Urinary bladder (tissue), 4 donors: Measurements from ENCODE around the gene MYH7B. TPM values are rescaled to one million over a fixed set of nuclear protein-coding genes. Genes with fewer than 3 reads are reported as not detected.

Experiments used
- DNase-seq: peaks from one replicate; pipeline ENCODE4 v3.0.0-alpha.2; 2015; ENCODE audit errors: extremely low spot score
- H3K27ac ChIP-seq: one replicate; pipeline ENCODE4 v1.5.1; 2013; ENCODE audit warnings: low read depth, mild to moderate bottlenecking, moderate library complexity
- H3K36me3 ChIP-seq: one replicate; pipeline ENCODE4 v1.6.1; 2013; ENCODE audit warnings: mild to moderate bottlenecking, moderate library complexity; ENCODE audit not compliant: insufficient read depth
- H3K4me1 ChIP-seq: one replicate; pipeline ENCODE4 v1.6.1; 2013; ENCODE audit warnings: mild to moderate bottlenecking, moderate library complexity; ENCODE audit not compliant: insufficient read depth
- H3K4me3 ChIP-seq: one replicate; pipeline ENCODE4 v1.5.1; 2013; ENCODE audit warnings: low read depth, low read length
- WGBS: extraction: QIAGEN DNeasy Blood & Tissue Kit; methylation state at CpG from one replicate; pipeline ENCODE4 v1.1.7; 2013; 5-methylcytosine and 5-hydroxymethylcytosine counted together
- polyA plus RNA-seq: library from polyadenylated mRNA; stranded (reverse); fragments of 200-250 nt; gene quantifications from one replicate; pipeline ENCODE4 v1.2.3, GENCODE V29; 2013
- total RNA-seq: library from RNA; depleted of rRNA; stranded (reverse); fragments of >200 nt; gene quantifications from one replicate; pipeline ENCODE4 v1.2.3, GENCODE V29; 2014
- donor health status: healthy with polysubstance abuse.
- donor health status: healthy.

MYH7B gene
- total and polyA plus RNA-seq, 2 donors: 0.81 to 4.3 TPM

DNA sequence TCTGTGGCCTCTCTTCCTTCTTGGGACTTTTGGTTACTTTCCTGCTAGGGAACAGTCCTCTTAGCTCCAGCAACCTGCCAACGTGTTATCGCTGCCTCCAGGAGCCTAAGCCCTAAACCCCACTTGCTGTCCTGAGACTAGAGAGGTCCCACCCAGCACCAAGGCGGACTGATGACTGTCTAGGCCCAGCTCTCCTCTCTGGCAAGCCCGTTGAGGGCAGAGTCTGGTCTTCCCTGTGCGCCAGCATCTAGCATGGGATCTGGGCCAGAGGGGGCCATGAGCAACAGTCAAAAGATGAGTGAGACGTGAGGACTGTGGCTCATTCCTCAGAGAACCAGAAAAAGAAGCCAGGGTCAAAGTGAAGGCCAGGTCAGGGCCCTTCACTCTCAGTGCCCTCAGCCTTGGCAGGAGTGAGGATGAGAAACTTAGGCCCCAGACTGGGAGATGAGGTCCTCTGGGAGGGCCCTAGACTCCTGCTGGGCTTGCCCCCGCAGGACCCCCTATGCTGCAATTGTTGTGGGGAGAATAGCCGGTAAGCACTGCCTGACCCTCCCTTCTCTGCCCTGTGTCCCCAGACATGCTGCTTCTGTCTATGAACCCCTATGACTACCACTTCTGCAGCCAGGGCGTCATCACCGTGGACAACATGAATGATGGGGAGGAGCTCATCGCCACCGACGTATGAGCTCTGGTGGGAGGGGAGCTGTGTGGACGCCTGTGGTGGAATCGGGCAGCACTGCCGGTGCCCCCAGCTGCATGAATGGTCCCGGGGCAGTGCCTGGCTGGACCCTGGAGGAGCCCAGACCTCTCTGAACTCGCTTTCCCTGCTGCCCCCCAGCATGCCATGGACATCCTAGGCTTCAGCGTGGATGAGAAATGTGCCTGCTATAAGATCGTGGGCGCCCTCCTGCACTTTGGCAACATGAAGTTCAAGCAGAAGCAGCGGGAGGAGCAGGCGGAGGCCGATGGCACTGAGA lies 30.9 kb downstream of the MYH7B start:
- 71% methylated on average over 24 of the region's 24 CpGs for WGBS
- H3K27ac ChIP-seq: no peak overlapping the region
- H3K4me3 ChIP-seq: no peak overlapping the region
- no peaks in the 10 kb centered on the region for H3K36me3 ChIP-seq
- no peak for DNase-seq
- H3K4me1 ChIP-seq: no peaks in the 10 kb centered on the region

DNA sequence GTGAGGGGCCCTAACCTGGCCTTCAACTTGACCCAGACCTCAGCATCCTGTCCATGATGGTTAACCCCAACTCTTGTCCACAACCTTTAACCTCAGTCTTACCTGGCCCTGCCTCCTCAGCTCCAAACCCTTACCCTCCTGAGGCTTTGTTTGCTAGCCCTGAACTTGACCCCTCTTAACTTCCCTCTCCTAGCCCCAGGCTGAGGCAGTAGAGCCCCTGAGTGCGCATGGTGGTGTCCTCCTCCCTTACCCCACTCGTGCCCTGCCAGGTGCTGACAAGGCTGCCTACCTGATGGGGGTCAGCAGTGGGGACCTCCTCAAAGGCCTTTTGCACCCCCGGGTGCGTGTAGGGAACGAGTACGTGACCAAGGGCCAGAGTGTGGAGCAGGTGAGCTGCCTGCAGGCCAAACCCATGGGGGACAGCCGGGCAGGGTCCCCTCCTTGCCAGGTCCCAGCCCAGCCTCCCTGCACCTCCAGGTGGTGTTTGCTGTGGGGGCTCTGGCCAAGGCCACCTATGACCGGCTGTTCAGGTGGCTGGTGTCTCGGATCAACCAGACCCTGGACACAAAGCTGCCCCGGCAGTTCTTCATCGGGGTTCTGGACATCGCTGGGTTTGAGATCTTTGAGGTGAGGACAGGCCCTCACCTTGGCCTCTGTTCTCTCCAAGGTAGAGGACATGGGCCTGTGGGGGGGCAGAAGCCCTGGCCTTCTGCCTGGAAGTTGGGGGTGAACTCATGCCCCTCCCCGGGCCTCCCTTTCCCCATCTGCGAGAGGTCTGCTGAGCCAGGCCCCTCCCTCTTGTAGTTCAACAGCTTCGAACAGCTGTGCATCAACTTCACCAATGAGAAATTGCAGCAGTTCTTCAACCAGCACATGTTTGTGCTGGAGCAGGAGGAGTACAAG lies 31.9 kb downstream of the MYH7B start:
- DNase-seq: no peak
- H3K4me3 ChIP-seq: no peak overlapping the region
- no peak overlapping the region for H3K27ac ChIP-seq
- WGBS: 62% methylated on average over 15 of the region's 15 CpGs
- H3K4me1 ChIP-seq: no peaks in the 10 kb centered on the region
- H3K36me3 ChIP-seq: no peaks in the 10 kb centered on the region

DNA sequence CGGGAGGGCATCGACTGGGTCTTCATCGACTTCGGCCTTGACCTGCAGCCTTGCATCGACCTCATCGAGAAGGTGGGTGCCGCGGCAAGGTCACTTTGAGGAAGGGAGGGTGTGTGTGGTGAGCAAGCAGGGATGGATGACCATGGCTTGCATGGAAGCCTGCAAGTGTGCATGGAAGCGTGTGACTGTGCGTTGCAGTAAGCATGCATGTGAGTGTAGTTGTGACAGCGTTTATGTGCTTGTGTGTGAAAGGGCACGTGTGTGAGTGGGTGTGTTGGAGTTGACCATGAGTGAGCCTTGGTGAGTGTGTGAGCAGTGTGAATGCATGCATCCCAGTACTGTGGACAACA lies 32.5 kb downstream of the MYH7B start:
- DNase-seq: no peak
- Histone ChIP-seq H3K36me3 (no peaks in the 10 kb centered on the region), H3K27ac (no peak overlapping the region), H3K4me1 (no peaks in the 10 kb centered on the region), H3K4me3 (no peak overlapping the region)
- 65% methylated on average over 12 of the region's 12 CpGs for WGBS

DNA sequence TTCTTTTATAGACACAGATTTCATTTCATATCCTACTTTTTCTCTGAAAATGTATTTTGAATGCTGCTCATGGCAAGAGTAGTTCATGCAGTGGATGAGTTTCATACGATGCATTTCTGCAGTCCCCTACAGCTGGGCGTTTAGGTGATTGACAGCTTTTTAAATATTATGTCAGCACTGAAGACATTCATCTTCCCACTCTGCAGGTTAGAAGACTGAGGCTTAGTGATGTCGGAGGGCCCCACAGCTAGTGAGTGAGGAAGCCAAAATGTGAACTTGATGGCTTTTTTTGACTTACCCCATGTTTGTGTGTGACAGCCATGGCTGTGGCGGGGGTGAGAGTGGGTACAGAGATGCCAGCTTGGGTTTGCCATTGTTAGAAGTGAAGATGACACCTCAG lies 33.5 kb downstream of the MYH7B start:
- no peaks in the 10 kb centered on the region for H3K36me3 ChIP-seq
- no peaks in the 10 kb centered on the region for H3K4me1 ChIP-seq
- no peak for DNase-seq
- H3K27ac ChIP-seq: no peak overlapping the region
- 84% methylated on average over 4 of the region's 4 CpGs for WGBS
- no peak overlapping the region for H3K4me3 ChIP-seq

DNA sequence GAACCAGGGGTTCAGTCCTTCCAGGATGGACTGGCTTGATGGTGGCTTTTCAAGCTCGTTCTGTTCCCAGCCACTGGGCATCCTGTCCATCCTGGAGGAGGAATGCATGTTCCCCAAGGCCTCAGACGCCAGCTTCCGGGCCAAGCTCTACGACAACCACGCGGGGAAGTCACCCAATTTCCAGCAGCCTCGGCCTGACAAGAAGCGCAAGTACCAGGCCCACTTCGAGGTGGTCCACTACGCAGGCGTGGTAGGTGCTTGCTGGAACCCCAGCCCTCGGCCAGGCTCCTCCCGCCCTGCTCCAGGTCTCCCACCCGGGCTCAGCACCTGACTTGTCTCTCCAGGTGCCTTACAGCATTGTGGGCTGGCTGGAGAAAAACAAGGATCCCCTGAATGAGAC lies 34.0 kb downstream of the MYH7B start:
- Histone ChIP-seq H3K4me1 (no peaks in the 10 kb centered on the region), H3K27ac (no peak overlapping the region), H3K36me3 (no peaks in the 10 kb centered on the region), H3K4me3 (no peak overlapping the region)
- no peak for DNase-seq
- 87% methylated on average over 14 of the region's 14 CpGs for WGBS

DNA sequence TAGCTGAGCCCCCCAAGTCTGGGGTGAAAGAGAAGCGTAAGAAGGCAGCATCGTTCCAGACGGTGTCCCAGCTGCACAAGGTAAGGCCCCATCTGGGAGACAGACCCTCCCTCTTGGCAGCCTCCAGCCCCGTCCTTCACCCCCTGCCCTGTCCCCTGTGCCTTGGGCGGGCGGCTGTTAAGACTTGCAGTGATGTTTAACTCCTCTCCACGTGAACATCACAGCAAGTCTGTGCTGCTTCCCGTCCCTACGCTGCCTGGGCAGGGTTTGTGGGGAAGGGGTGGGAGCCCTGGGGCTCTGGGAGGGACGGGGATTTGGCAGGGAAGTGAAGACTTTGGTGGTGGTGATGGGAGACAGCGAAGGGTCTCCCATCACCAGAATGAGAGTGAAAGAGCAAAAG lies 34.6 kb downstream of the MYH7B start:
- H3K4me1 ChIP-seq: no peaks in the 10 kb centered on the region
- 52% methylated on average over 11 of the region's 11 CpGs for WGBS
- DNase-seq: no peak
- H3K4me3 ChIP-seq: no peak overlapping the region
- H3K27ac ChIP-seq: no peak overlapping the region
- no peaks in the 10 kb centered on the region for H3K36me3 ChIP-seq

DNA sequence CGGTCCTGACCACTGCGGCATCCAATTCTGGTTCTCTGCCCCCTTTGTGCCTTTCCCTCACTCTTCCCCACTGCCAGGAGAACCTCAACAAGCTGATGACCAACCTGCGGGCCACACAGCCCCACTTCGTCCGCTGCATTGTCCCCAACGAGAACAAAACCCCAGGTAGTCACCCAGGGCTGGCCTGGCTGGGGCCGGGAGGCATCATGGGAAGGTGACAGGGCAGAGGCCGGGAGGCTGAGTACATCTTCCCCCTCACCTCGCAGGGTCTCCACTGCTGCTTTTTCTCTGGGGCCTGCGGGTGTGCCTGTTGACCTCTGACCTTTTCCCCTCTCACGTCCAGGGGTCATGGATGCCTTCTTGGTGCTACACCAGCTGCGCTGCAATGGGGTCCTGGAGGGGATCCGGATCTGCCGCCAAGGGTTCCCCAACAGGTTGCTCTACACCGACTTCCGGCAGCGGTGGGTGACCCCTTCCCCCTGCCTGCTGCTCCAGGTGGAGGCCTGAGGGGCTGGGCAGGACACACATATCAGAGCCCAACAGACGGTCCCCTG lies 35.1 kb downstream of the MYH7B start:
- no peak for DNase-seq
- no peaks in the 10 kb centered on the region for H3K4me1 ChIP-seq
- H3K27ac ChIP-seq: no peak overlapping the region
- H3K36me3 ChIP-seq: no peaks in the 10 kb centered on the region
- H3K4me3 ChIP-seq: no peak overlapping the region
- 81% methylated on average over 18 of the region's 18 CpGs for WGBS

DNA sequence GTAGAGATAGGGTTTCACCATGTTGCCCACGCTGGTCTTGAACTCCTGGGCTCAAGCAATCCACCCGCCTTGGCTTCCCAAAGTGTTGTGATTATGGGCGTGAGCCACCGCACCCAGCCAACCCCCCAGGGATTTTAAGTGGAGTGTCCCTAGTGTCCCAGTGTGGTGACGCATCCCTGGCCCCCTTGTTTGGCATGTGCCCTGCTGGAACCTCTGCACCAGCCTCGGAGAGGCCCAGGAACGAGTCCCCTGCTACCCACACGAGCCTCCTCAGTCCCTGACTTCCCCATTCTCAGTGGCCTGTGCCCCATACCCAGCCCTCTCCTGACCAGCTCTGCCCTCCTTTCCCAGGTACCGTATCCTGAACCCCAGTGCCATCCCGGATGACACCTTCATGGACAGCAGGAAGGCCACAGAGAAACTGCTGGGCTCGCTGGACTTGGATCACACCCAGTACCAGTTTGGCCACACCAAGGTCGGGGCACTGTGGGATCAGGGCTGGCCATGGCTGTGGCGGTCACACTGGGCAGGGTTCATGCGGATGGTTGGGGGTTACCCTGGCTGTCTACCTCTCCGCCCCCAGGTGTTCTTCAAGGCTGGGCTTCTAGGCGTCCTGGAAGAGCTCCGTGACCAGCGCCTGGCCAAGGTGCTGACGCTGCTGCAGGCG lies 37.2 kb downstream of the MYH7B start:
- no peak overlapping the region for H3K27ac ChIP-seq
- 96% methylated on average over 20 of the region's 20 CpGs for WGBS
- DNase-seq: no peak
- H3K4me1 ChIP-seq: no peaks in the 10 kb centered on the region
- no peak overlapping the region for H3K4me3 ChIP-seq
- no peaks in the 10 kb centered on the region for H3K36me3 ChIP-seq

DNA sequence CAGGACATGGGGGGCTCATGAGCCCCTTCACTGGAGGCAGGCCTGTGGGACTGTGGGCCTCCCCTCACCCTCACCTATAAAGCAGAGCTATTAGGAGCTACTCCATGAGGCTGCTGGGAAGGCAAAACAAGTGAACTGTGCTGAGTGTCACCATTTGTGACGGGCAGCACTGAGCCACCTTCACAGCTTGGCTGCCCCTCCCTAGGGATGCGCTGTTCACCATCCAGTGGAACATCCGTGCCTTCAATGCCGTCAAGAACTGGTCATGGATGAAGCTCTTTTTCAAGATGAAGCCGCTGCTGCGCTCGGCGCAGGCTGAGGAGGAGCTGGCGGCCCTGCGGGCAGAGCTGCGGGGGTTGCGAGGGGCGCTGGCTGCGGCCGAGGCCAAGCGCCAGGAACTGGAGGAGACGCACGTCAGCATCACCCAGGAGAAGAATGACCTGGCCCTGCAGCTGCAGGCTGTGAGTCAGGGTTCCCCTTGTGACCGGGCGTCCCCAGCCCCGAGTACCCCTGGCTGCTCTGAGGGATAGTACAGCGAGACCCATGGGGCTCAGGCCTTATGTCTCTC lies 38.4 kb downstream of the MYH7B start:
- DNase-seq: no peak
- 93% methylated on average over 22 of the region's 22 CpGs for WGBS
- no peaks in the 10 kb centered on the region for H3K36me3 ChIP-seq
- H3K4me1 ChIP-seq: no peaks in the 10 kb centered on the region
- H3K4me3 ChIP-seq: no peak overlapping the region
- no peak overlapping the region for H3K27ac ChIP-seq

DNA sequence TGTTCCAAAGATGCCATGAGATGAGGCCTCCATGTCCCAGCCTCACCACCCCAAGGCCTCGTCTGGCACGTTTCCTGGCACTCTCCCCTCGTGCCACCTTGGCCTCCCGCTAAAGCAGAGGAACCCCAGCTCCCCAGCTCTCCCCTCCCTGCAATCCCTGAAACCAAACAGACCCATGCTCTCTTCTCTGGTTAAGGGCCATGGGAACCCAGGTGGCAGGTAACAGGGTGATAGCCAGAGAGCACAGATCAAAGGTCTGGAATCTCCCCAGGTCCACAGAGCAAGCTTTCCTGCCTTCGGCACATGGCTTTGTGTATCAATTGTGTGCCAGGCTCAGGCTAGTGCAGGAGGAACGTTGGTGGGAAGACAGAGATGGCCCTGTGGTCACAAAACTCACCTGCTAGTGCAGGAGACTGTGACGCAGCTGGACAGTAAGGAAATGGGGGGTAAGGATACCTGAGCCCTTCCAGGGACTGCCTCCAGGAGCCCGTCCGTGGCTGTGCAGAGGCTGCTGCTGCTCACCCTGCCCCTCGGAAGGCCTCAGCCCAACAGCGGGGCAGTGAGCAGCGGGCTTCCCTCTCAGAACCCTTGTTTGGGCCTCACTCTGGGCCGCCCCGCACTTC lies 39.0 kb downstream of the MYH7B start:
- Histone ChIP-seq H3K36me3 (no peaks in the 10 kb centered on the region), H3K4me1 (no peaks in the 10 kb centered on the region), H3K27ac (no peak overlapping the region), H3K4me3 (no peak overlapping the region)
- 86% methylated on average over 14 of the region's 14 CpGs for WGBS
- DNase-seq: no peak

DNA sequence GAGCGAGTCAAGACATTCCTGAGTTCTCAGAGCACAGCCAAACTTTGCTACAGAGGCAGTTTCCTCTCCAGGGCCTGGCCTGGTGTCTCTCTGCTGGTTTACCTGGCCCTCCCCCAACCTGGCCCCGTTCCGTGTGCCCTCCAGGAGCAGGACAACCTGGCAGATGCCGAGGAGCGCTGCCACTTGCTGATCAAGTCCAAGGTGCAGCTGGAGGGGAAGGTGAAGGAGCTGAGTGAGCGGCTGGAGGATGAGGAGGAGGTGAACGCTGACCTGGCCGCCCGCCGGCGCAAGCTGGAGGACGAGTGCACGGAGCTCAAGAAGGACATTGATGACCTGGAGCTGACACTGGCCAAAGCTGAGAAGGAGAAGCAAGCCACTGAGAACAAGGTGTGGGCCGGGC lies 39.5 kb downstream of the MYH7B start:
- H3K36me3 ChIP-seq: no peaks in the 10 kb centered on the region
- no peaks in the 10 kb centered on the region for H3K4me1 ChIP-seq
- 93% methylated on average over 14 of the region's 14 CpGs for WGBS
- DNase-seq: no peak
- H3K27ac ChIP-seq: no peak overlapping the region
- no peak overlapping the region for H3K4me3 ChIP-seq

DNA sequence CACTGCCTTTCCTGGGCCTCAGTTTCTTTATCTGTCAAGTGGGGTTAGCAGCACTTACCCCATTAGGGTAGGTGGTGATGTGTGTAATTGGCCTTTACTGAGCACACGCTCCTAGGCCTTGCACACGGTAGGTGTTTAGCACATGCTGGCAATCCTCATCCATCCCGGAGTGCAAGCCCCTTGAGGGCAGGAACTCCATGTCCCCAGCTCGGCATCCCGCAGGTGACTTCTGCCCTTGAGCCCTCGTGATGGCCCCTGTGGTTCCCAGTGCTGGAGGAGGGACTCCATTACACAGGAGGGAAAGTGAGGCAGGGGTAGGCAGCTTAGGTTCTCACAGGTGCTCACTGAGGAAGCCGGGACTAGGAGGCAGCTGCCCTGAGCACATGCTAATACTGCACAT lies 40.0 kb downstream of the MYH7B start:
- Histone ChIP-seq H3K4me1 (no peaks in the 10 kb centered on the region), H3K36me3 (no peaks in the 10 kb centered on the region), H3K27ac (no peak overlapping the region), H3K4me3 (no peak overlapping the region)
- DNase-seq: no peak
- WGBS: 89% methylated on average over 7 of the region's 7 CpGs
